ENCODE results near the gene CALHM1.
"Not testable (repeated sequence)": the region's sequence is repeated elsewhere in the genome, so short reads cannot be mapped to it uniquely, and the experiment has no call there.

The CALHM1 gene

GRCh38 chr10:103491729-103492364, 33.1 kb upstream of the CALHM1 start:
- H3K9ac ChIP-seq (ENCODE audit: low read length): no peak overlapping the region

GRCh38 chr10:103490986-103491314, 32.2 kb upstream of the CALHM1 start:
- Histone ChIP-seq H3K4me2 (ENCODE audit: low read length) (no peak overlapping the region), H4K20me1 (ENCODE audit: insufficient read depth, low read length) (no peaks in the 10 kb centered on the region), H3K9me3 (ENCODE audit: insufficient read depth, low read length) (no peaks in the 10 kb centered on the region), H3K27me3 (ENCODE audit: low read depth, low read length) (peaks cover 28% of the 10 kb centered on the region), H3K36me3 (replicated peaks; ENCODE audit: low read depth, low read length) (no peaks in the 10 kb centered on the region), H3K27ac (ENCODE audit: low read length) (no peak overlapping the region), H3K79me2 (ENCODE audit: low read length) (no peaks in the 10 kb centered on the region), H2AFZ (ENCODE audit: low read depth, low read length) (no peak overlapping the region), H3K9ac (ENCODE audit: low read length) (no peak overlapping the region), H3K4me3 (ENCODE audit: low read length) (no peak overlapping the region), H3K4me1 (ENCODE audit: low read length) (0 out of 2 replicates have a peak, but pooled peaks cover 3% of the 10 kb centered on the region)
- TF ChIP-seq CTCF (IDR thresholded peaks at IDR 0.05; ENCODE audit: low read depth, low read length) (no peak), EZH2phosphoT487 (IDR thresholded peaks at IDR 0.05; ENCODE audit: low read depth) (no peak)

More at GRCh38 chr10:103491729-103492364, 33.1 kb upstream of the CALHM1 start:
- TF ChIP-seq CTCF (IDR thresholded peaks at IDR 0.05; ENCODE audit: low read depth, low read length) (no peak), EZH2phosphoT487 (IDR thresholded peaks at IDR 0.05; ENCODE audit: low read depth) (no peak)
- Histone ChIP-seq H3K79me2 (ENCODE audit: low read length) (no peaks in the 10 kb centered on the region), H3K4me2 (ENCODE audit: low read length) (no peak overlapping the region), H2AFZ (ENCODE audit: low read depth, low read length) (no peak overlapping the region), H3K9me3 (ENCODE audit: insufficient read depth, low read length) (no peaks in the 10 kb centered on the region), H3K4me1 (ENCODE audit: low read length) (0 out of 2 replicates have a peak, but pooled peaks cover 3% of the 10 kb centered on the region), H3K27ac (ENCODE audit: low read length) (no peak overlapping the region), H3K4me3 (ENCODE audit: low read length) (no peak overlapping the region), H4K20me1 (ENCODE audit: insufficient read depth, low read length) (no peaks in the 10 kb centered on the region), H3K36me3 (replicated peaks; ENCODE audit: low read depth, low read length) (no peaks in the 10 kb centered on the region), H3K27me3 (ENCODE audit: low read depth, low read length) (peaks cover 31% of the 10 kb centered on the region)

- H3K79me2 ChIP-seq (ENCODE audit: low read length): no peaks in the 10 kb centered on the region
- no peak overlapping the region for H2AFZ ChIP-seq (ENCODE audit: low read depth, low read length)
- no peak overlapping the region for H3K4me2 ChIP-seq (ENCODE audit: low read length)
These were observed 28.7 kb upstream of the CALHM1 start for GRCh38 chr10:103487410-103487708.

GRCh38 chr10:103486635-103487409, 28.1 kb upstream of the CALHM1 start:
- H4K20me1 ChIP-seq (ENCODE audit: insufficient read depth, low read length); H3K9me3 ChIP-seq (ENCODE audit: insufficient read depth, low read length); H3K27ac ChIP-seq (ENCODE audit: low read length); H3K4me1 ChIP-seq (ENCODE audit: low read length); H3K79me2 ChIP-seq (ENCODE audit: low read length); H3K4me2 ChIP-seq (ENCODE audit: low read length); H3K36me3 ChIP-seq (replicated peaks; ENCODE audit: low read depth, low read length); H3K9ac ChIP-seq (ENCODE audit: low read length); H3K27me3 ChIP-seq (ENCODE audit: low read depth, low read length); H3K4me3 ChIP-seq (ENCODE audit: low read length); H2AFZ ChIP-seq (ENCODE audit: low read depth, low read length): not testable (repeated sequence)

More at GRCh38 chr10:103487410-103487708, 28.7 kb upstream of the CALHM1 start:
- no peaks in the 10 kb centered on the region for H3K36me3 ChIP-seq (replicated peaks; ENCODE audit: low read depth, low read length)
- no peak overlapping the region for H3K4me3 ChIP-seq (ENCODE audit: low read length)
- H4K20me1 ChIP-seq (ENCODE audit: insufficient read depth, low read length): no peaks in the 10 kb centered on the region
- H3K9ac ChIP-seq (ENCODE audit: low read length): no peak overlapping the region
- H3K27ac ChIP-seq (ENCODE audit: low read length): no peak overlapping the region
- peaks cover 3% of the 10 kb centered on the region; the same call in 1 of the 2 replicates for H3K27me3 ChIP-seq (ENCODE audit: low read depth, low read length)
- no peaks in the 10 kb centered on the region for H3K9me3 ChIP-seq (ENCODE audit: insufficient read depth, low read length)
- H3K4me1 ChIP-seq (ENCODE audit: low read length): 0 out of 2 replicates have a peak, but pooled peaks cover under 1% of the 10 kb centered on the region
- no peak for TF ChIP-seq EZH2phosphoT487 (IDR thresholded peaks at IDR 0.05; ENCODE audit: low read depth)
- no peak for TF ChIP-seq CTCF (IDR thresholded peaks at IDR 0.05; ENCODE audit: low read depth, low read length)

Data from OCI-LY3 (cell line).